WTC11 (cell line): ENCODE data around the gene NCKAP5. TPM values are rescaled to one million over a fixed set of nuclear protein-coding genes. Genes with fewer than 3 reads are reported as not detected.

Experiments used
- ATAC-seq: fragments of 200-7000 bp; cut with Tn5 transposase; 2 replicates; pipeline ENCODE4 v1.10.0; 2021; ENCODE audit warnings: mild to moderate bottlenecking, moderate library complexity
- CTCF ChIA-PET: fragments of 300-600 bp; sonication (Branson Sonifier 250); formaldehyde crosslinking; loops from one replicate; lab custom pipeline; 2021; ENCODE audit warnings: antibody characterized with exemption; lab: Charles Lee
- POLR2A ChIA-PET: fragments of 350-600 bp; sonication (Branson Sonifier 250); formaldehyde crosslinking; loops from one replicate; lab custom pipeline; 2021; ENCODE audit warnings: antibody characterized with exemption; lab: Charles Lee
- DNase-seq: peaks from one replicate; pipeline ENCODE4 v3.0.0; 2021; ENCODE audit warnings: low spot score
- H3K27ac Mint-ChIP-seq: 2 replicates; pipeline ENCODE4 v1.8.0; 2021; ENCODE audit warnings: mixed read lengths
- H3K27me3 Mint-ChIP-seq: 2 replicates; pipeline ENCODE4 v1.8.0; 2021; ENCODE audit warnings: low read depth, mild to moderate bottlenecking, moderate library complexity, mixed read lengths
- H3K36me3 Mint-ChIP-seq: 2 replicates; pipeline ENCODE4 v1.8.0; 2021; ENCODE audit warnings: mixed read lengths
- H3K4me1 Mint-ChIP-seq: 2 replicates; pipeline ENCODE4 v1.8.0; 2022; ENCODE audit warnings: mixed read lengths
- H3K4me3 Mint-ChIP-seq: 2 replicates; pipeline ENCODE4 v1.8.0; 2021; ENCODE audit warnings: mild to moderate bottlenecking, moderate library complexity, mixed read lengths
- H3K9me3 Mint-ChIP-seq: 2 replicates; pipeline ENCODE4 v1.8.0; 2021; ENCODE audit warnings: mixed read lengths
- CTCF ChIP-seq: fragments of 200-600 bp; IDR thresholded peaks from 2 replicates; pipeline ENCODE4 v1.8.0; 2022; ENCODE audit warnings: antibody characterized with exemption
- FOXP4 ChIP-seq: sonication (generic); formaldehyde crosslinking; IDR thresholded peaks from 2 replicates; pipeline ENCODE4 v1.8.0; 2022; ENCODE audit warnings: mild to moderate bottlenecking, missing genetic modification reagents
- GABPB1 ChIP-seq: sonication (generic); formaldehyde crosslinking; IDR thresholded peaks from 2 replicates; pipeline ENCODE4 v1.8.1; 2023; ENCODE audit warnings: mild to moderate bottlenecking, missing genetic modification reagents
- GTF2I ChIP-seq: fragments of 250-450 bp; sonication (Bioruptor Pico); conservative IDR thresholded peaks from 2 replicates; pipeline ENCODE4 v1.4.0; 2021; ENCODE audit warnings: mild to moderate bottlenecking
- IRF2 ChIP-seq: sonication (generic); formaldehyde crosslinking; IDR thresholded peaks from 2 replicates; pipeline ENCODE4 v1.8.0; 2022; ENCODE audit warnings: low read depth, missing genetic modification reagents, borderline replicate concordance
- JAZF1 ChIP-seq: fragments of 250-450 bp; sonication (Bioruptor Pico); IDR thresholded peaks from 2 replicates; pipeline ENCODE4 v1.9.0; 2021; ENCODE audit warnings: moderate library complexity, mild to moderate bottlenecking, inconsistent platforms
- MXD4 ChIP-seq: fragments of 250-450 bp; sonication (Bioruptor Pico); IDR thresholded peaks from 2 replicates; pipeline ENCODE4 v1.8.0; 2021; ENCODE audit warnings: mild to moderate bottlenecking, moderate library complexity, borderline replicate concordance
- RELA ChIP-seq: sonication (generic); formaldehyde crosslinking; IDR thresholded peaks from 2 replicates; pipeline ENCODE4 v1.8.1; 2022; ENCODE audit warnings: missing genetic modification reagents, mild to moderate bottlenecking, borderline replicate concordance
- RORB ChIP-seq: fragments of 250-450 bp; sonication (Bioruptor Pico); IDR thresholded peaks from 2 replicates; pipeline ENCODE4 v1.9.0; 2021; ENCODE audit warnings: mild to moderate bottlenecking
- SMAD3 ChIP-seq: sonication (generic); formaldehyde crosslinking; IDR thresholded peaks from 2 replicates; pipeline ENCODE4 v1.8.0; 2022; ENCODE audit warnings: missing genetic modification reagents, mild to moderate bottlenecking, borderline replicate concordance
- SOX15 ChIP-seq: fragments of 250-450 bp; sonication (Bioruptor Pico); IDR thresholded peaks from 2 replicates; pipeline ENCODE4 v1.9.0; 2021; ENCODE audit warnings: mild to moderate bottlenecking
- TCF7 ChIP-seq: sonication (generic); formaldehyde crosslinking; IDR thresholded peaks from 2 replicates; pipeline ENCODE4 v1.8.0; 2022; ENCODE audit warnings: mild to moderate bottlenecking, low read depth, missing genetic modification reagents, moderate library complexity
- USF2 ChIP-seq: sonication (generic); formaldehyde crosslinking; IDR thresholded peaks from 2 replicates; pipeline ENCODE4 v1.8.1; 2023; ENCODE audit warnings: mild to moderate bottlenecking, missing genetic modification reagents, moderate library complexity
- ZNF317 ChIP-seq: sonication (generic); formaldehyde crosslinking; IDR thresholded peaks from 2 replicates; pipeline ENCODE4 v1.8.1; 2023; ENCODE audit warnings: low read depth, mild to moderate bottlenecking, moderate library complexity, missing genetic modification reagents, borderline replicate concordance
- total RNA-seq: library from RNA; stranded (reverse); gene quantifications from 3 replicates; pipeline ENCODE4 v1.2.3, GENCODE V29; 2021
- TF ChIP-seq, protein P1 (sequence below): sonication (generic); formaldehyde crosslinking; IDR thresholded peaks from 2 replicates; pipeline ENCODE4 v1.8.1; 2022; ENCODE audit warnings: missing genetic modification reagents, borderline replicate concordance
- TF ChIP-seq, protein P2 (sequence below): fragments of 250-450 bp; sonication (Bioruptor Pico); conservative IDR thresholded peaks from 2 replicates; pipeline ENCODE4 v1.9.0; 2021; ENCODE audit warnings: mild to moderate bottlenecking
- TF ChIP-seq, protein P3 (sequence below): sonication (generic); formaldehyde crosslinking; conservative IDR thresholded peaks from 2 replicates; pipeline ENCODE4 v1.8.1; 2022; ENCODE audit warnings: mild to moderate bottlenecking, missing genetic modification reagents
- TF ChIP-seq, protein P4 (sequence below): fragments of 250-450 bp; sonication (Bioruptor Pico); IDR thresholded peaks from 2 replicates; pipeline ENCODE4 v1.9.0; 2021; ENCODE audit warnings: moderate library complexity, mild to moderate bottlenecking, inconsistent platforms, borderline replicate concordance
- TF ChIP-seq, protein P5 (sequence below): sonication (generic); formaldehyde crosslinking; IDR thresholded peaks from 2 replicates; pipeline ENCODE4 v1.8.1; 2022; ENCODE audit warnings: mild to moderate bottlenecking, moderate library complexity, missing genetic modification reagents
- TF ChIP-seq, protein P6 (sequence below): sonication (generic); formaldehyde crosslinking; IDR thresholded peaks from 2 replicates; pipeline ENCODE4 v1.8.1; 2023; ENCODE audit warnings: mild to moderate bottlenecking, missing genetic modification reagents

Gene NCKAP5
- total RNA-seq, 1 experiment from 2014 or later, result 0.55 TPM

DNA sequence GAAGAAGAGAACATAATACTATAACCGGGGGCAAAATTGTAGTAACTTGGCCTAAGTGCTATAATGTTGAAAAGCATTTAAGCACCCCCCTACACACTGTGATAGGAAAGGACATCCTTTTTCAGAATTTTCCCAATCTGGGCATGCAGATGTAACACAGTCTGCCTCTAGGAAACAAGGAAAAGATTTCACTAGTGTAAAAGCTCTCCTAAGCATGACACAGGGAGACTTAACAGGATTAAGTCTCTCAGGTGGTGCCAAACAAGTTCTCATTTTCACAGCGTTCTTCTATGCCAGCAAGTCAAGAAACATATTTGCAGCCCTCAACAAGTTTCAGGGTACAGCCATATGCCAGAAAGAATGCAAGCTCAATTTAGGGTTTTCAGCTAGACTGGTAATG is 53.0 kb downstream of the NCKAP5 start:
- no peaks in the 10 kb centered on the region for H3K4me1 Mint-ChIP-seq
- DNase-seq, result no peak
- TF ChIP-seq, protein P1, sequence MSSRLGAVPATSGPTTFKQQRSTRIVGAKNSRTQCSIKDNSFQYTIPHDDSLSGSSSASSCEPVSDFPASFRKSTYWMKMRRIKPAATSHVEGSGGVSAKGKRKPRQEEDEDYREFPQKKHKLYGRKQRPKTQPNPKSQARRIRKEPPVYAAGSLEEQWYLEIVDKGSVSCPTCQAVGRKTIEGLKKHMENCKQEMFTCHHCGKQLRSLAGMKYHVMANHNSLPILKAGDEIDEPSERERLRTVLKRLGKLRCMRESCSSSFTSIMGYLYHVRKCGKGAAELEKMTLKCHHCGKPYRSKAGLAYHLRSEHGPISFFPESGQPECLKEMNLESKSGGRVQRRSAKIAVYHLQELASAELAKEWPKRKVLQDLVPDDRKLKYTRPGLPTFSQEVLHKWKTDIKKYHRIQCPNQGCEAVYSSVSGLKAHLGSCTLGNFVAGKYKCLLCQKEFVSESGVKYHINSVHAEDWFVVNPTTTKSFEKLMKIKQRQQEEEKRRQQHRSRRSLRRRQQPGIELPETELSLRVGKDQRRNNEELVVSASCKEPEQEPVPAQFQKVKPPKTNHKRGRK (CRISPR knock-in tag), result no peak
- TF ChIP-seq, protein P2, sequence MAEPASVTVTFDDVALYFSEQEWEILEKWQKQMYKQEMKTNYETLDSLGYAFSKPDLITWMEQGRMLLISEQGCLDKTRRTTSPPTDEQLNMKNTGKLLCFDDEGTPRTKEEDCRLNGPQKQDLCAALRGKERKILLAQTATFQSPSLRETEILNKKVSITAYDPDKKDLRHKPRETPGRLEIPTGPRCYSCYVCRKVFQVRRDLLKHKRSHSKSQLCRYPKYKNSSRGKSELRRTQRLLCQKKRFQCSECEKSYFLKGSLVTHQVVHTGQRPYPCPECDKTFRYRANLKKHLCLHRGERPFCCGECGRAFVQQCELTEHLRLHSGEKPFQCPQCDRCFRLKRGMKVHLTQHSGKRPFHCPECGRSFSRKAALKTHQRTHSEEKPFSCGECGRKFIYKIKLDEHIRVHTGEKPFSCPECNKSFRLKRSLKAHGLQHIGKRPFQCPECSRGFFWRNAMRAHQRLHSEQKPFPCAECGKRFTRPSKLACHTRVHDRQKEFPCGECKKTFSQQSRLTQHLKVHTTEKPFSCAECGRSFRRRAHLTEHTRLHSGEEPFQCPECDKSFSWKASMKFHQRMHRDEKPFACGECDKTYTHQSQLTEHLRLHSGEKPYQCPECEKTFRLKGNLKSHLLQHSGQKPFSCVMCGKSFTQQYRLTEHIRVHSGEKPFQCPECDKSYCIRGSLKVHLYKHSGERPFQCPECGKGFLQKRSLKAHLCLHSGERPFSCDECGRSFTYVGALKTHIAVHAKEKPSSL (CRISPR knock-in tag), result no peak
- no peak for TF ChIP-seq GTF2I
- no peak for TF ChIP-seq USF2
- no peak for TF ChIP-seq TCF7
- no peak for TF ChIP-seq IRF2
- TF ChIP-seq FOXP4, result no peak
- TF ChIP-seq MXD4 (CRISPR knock-in tag), result no peak
- TF ChIP-seq RELA (CRISPR knock-in tag), result no peak
- TF ChIP-seq CTCF, result no peak
- no peak for TF ChIP-seq ZNF317 (CRISPR knock-in tag)
- no peak for TF ChIP-seq SMAD3
- no peak for TF ChIP-seq GABPB1 (CRISPR knock-in tag)
- TF ChIP-seq, protein P3, sequence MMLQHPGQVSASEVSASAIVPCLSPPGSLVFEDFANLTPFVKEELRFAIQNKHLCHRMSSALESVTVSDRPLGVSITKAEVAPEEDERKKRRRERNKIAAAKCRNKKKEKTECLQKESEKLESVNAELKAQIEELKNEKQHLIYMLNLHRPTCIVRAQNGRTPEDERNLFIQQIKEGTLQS (CRISPR knock-in tag), result no peak
- no peak for TF ChIP-seq RORB
- TF ChIP-seq JAZF1 (CRISPR knock-in tag), result no peak
- TF ChIP-seq, protein P4, sequence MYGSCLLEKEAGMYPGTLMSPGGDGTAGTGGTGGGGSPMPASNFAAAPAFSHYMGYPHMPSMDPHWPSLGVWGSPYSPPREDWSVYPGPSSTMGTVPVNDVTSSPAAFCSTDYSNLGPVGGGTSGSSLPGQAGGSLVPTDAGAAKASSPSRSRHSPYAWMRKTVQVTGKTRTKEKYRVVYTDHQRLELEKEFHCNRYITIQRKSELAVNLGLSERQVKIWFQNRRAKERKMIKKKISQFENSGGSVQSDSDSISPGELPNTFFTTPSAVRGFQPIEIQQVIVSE (CRISPR knock-in tag), result no peak
- TF ChIP-seq, protein P5, sequence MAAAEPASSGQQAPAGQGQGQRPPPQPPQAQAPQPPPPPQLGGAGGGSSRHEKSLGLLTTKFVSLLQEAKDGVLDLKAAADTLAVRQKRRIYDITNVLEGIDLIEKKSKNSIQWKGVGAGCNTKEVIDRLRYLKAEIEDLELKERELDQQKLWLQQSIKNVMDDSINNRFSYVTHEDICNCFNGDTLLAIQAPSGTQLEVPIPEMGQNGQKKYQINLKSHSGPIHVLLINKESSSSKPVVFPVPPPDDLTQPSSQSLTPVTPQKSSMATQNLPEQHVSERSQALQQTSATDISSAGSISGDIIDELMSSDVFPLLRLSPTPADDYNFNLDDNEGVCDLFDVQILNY (CRISPR knock-in tag), result no peak
- TF ChIP-seq SOX15 (CRISPR knock-in tag), result no peak
- TF ChIP-seq, protein P6, sequence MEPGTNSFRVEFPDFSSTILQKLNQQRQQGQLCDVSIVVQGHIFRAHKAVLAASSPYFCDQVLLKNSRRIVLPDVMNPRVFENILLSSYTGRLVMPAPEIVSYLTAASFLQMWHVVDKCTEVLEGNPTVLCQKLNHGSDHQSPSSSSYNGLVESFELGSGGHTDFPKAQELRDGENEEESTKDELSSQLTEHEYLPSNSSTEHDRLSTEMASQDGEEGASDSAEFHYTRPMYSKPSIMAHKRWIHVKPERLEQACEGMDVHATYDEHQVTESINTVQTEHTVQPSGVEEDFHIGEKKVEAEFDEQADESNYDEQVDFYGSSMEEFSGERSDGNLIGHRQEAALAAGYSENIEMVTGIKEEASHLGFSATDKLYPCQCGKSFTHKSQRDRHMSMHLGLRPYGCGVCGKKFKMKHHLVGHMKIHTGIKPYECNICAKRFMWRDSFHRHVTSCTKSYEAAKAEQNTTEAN (CRISPR knock-in tag), result no peak
- no peak overlapping the region for H3K4me3 Mint-ChIP-seq
- no peak overlapping the region for H3K27ac Mint-ChIP-seq
- peaks cover 7% of the 10 kb centered on the region for H3K27me3 Mint-ChIP-seq
- no peak for ATAC-seq
- ChIA-PET CTCF (interaction anchor here (0.9 kb wide), 1 partner anchor 329 kb away, joined by 3 read pairs; no protein-coding TSS in a partner anchor), POLR2A (no interaction called here)
- no peaks in the 10 kb centered on the region for H3K36me3 Mint-ChIP-seq
- no peaks in the 10 kb centered on the region for H3K9me3 Mint-ChIP-seq
